ENCODE data around the gene EIF6.

DNA sequence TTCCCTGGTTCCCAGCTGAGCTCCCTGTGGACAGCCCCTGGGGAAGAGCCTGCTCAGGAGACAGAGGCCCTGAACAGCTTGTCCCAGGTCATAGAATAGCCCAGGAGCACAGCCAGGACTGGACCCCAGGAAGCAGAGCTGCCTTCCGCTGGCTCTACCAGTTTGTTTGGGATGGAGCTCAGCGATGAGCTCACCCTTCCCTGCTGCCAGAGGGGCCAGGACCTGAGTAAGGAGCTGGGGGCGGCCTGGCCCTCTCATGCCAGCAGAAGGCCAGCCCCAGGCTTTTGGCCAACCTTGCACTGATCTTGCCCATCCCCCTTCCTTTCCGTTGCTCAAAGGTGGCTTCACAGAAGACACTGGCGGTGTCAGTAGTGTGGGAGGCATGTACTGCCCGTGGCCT is 24.1 kb downstream of the EIF6 start:
- TF ChIP-seq, protein P1, sequence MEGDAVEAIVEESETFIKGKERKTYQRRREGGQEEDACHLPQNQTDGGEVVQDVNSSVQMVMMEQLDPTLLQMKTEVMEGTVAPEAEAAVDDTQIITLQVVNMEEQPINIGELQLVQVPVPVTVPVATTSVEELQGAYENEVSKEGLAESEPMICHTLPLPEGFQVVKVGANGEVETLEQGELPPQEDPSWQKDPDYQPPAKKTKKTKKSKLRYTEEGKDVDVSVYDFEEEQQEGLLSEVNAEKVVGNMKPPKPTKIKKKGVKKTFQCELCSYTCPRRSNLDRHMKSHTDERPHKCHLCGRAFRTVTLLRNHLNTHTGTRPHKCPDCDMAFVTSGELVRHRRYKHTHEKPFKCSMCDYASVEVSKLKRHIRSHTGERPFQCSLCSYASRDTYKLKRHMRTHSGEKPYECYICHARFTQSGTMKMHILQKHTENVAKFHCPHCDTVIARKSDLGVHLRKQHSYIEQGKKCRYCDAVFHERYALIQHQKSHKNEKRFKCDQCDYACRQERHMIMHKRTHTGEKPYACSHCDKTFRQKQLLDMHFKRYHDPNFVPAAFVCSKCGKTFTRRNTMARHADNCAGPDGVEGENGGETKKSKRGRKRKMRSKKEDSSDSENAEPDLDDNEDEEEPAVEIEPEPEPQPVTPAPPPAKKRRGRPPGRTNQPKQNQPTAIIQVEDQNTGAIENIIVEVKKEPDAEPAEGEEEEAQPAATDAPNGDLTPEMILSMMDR (IDR thresholded peaks at IDR 0.05), result no peak
- no peak for TF ChIP-seq POLR2A (IDR thresholded peaks at IDR 0.05)
